ENCODE data around the gene DNAI2. TPM values are rescaled to one million over a fixed set of nuclear protein-coding genes. Genes with fewer than 3 reads are reported as not detected.

The DNAI2 gene
- total RNA-seq, 2 experiments from 2014 or later = 0.45 to 0.47 TPM

DNA sequence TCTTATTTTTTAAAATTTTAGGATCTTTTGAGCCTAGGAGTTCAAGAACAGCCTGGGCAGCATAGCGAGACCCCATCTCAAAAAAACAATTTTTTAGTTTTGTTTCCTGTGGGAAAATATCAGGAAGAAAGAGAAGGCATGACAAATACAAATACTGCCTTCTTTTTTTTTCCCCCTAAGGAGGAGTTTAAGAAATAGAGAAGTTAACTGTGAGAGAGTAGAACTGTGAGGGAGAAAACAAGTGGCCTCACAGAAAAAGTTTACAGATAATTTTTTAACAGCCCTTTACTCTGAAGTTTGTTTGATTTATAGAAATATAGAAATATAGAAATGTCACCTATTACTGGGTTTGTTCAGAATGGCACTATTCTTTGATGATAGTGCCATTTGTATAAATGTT, 39.5 kb upstream of the DNAI2 start:
- Mint-ChIP-seq H3K27ac (no peak overlapping the region), H3K36me3 (ENCODE audit: low read depth) (no peaks in the 10 kb centered on the region), H3K27me3 (no peaks in the 10 kb centered on the region), H3K4me3 (no peak overlapping the region), H3K9me3 (no peaks in the 10 kb centered on the region), H3K4me1 (ENCODE audit: low read depth) (no peaks in the 10 kb centered on the region)
- CTCF ChIA-PET = no interaction called here
- POLR2A ChIA-PET = no interaction called here
- no peak for ATAC-seq
- intact Hi-C loops (cut with micrococcal nuclease) = no loop called here
- DNase-seq = no peak
- TF ChIP-seq, protein P1, sequence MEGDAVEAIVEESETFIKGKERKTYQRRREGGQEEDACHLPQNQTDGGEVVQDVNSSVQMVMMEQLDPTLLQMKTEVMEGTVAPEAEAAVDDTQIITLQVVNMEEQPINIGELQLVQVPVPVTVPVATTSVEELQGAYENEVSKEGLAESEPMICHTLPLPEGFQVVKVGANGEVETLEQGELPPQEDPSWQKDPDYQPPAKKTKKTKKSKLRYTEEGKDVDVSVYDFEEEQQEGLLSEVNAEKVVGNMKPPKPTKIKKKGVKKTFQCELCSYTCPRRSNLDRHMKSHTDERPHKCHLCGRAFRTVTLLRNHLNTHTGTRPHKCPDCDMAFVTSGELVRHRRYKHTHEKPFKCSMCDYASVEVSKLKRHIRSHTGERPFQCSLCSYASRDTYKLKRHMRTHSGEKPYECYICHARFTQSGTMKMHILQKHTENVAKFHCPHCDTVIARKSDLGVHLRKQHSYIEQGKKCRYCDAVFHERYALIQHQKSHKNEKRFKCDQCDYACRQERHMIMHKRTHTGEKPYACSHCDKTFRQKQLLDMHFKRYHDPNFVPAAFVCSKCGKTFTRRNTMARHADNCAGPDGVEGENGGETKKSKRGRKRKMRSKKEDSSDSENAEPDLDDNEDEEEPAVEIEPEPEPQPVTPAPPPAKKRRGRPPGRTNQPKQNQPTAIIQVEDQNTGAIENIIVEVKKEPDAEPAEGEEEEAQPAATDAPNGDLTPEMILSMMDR (IDR thresholded peaks at IDR 0.05) = no peak

DNA sequence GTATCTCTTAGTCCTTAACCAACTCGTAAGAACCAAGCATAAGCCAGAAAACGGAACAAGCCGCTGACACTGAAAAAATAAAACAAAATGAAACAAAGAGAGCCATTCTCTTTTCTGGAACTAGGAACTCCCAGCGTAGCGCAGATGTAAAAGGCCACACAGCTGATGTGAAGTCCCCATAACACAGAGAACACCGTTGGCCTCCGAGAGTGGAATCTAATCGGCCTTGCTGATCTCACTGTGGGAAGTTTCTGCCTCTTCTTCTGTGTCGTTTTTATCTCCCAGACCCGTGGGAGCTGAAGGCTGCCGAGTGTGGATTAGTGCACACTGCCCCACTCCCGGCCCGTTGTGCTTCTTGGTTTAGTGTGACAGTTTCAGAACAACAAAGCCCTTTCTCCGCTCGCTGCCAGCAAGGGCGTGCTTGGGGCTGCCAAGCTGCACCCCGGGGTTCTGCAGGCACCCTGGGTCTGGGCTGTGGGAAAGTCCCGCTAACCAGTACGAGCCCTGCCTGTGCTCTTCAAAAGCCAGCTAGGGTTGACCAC, 38.9 kb upstream of the DNAI2 start:
- Mint-ChIP-seq H3K9me3 (no peaks in the 10 kb centered on the region), H3K4me1 (ENCODE audit: low read depth) (no peaks in the 10 kb centered on the region), H3K4me3 (no peak overlapping the region), H3K36me3 (ENCODE audit: low read depth) (no peaks in the 10 kb centered on the region), H3K27me3 (no peaks in the 10 kb centered on the region), H3K27ac (no peak overlapping the region)
- CTCF ChIA-PET = no interaction called here
- POLR2A ChIA-PET = no interaction called here
- ATAC-seq = no peak
- TF ChIP-seq, protein P1 (IDR thresholded peaks at IDR 0.05) = no peak
- no peak for DNase-seq
- intact Hi-C loops (cut with micrococcal nuclease) = no loop called here

DNA sequence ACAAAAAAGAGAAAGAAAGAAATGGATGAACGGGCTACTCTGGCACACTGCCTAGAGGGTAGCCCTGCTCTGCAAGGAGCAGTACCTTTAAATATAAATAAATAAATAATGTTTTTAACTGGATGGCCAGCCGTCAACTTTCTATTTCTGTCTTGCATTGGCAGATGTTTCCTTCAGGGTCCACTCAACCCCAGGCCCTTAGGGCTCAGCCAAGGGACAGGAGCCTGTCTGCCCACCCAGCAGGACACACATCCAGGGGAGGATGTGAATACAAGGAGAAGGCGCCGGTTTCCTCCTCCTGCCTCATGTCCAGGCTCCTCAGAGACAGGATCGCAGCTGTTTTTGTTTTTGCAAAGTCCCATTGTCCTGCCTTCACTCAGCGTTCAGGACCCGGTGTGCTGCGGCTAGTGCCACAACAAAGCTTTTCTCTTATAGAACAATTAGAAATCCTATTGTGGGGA, 38.1 kb upstream of the DNAI2 start:
- Mint-ChIP-seq H3K27me3 (no peaks in the 10 kb centered on the region), H3K4me1 (ENCODE audit: low read depth) (no peaks in the 10 kb centered on the region), H3K36me3 (ENCODE audit: low read depth) (no peaks in the 10 kb centered on the region), H3K27ac (no peak overlapping the region), H3K4me3 (no peak overlapping the region), H3K9me3 (no peaks in the 10 kb centered on the region)
- ChIA-PET CTCF (no interaction called here), POLR2A (no interaction called here)
- intact Hi-C loops (cut with micrococcal nuclease) = no loop called here
- TF ChIP-seq, protein P1 (IDR thresholded peaks at IDR 0.05) = no peak
- no peak for DNase-seq
- no peak for ATAC-seq

DNA sequence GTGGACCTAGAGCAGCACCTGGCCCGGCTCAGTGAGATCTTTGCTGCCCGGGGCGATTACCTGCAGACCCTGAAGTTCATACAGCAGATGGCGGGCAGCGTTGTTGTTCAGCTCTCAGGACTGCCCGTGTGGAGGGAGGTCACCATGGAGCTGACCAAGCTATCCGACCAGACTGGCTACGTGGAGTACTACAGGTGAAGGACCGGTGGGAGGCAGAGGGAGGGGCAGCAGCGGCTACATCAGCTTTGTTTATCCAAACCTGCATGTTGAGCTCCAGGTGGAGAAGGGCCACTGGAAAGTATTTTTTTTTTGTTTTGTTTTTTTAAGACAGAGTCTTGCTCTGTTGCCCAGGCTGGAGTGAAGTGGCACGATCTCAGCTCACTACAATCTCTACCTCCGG, 36.7 kb upstream of the DNAI2 start:
- CTCF ChIA-PET = no interaction called here
- H3K27me3 Mint-ChIP-seq = no peaks in the 10 kb centered on the region
- ATAC-seq (no peak), DNase-seq (no peak)
- POLR2A ChIA-PET = no interaction called here
- intact Hi-C loops (cut with micrococcal nuclease) = no loop called here
- no peaks in the 10 kb centered on the region for H3K4me1 Mint-ChIP-seq (ENCODE audit: low read depth)
- TF ChIP-seq, protein P1 (IDR thresholded peaks at IDR 0.05) = no peak
- no peaks in the 10 kb centered on the region for H3K36me3 Mint-ChIP-seq (ENCODE audit: low read depth)
- no peak overlapping the region for H3K27ac Mint-ChIP-seq
- H3K9me3 Mint-ChIP-seq = no peaks in the 10 kb centered on the region
- H3K4me3 Mint-ChIP-seq = no peak overlapping the region

DNA sequence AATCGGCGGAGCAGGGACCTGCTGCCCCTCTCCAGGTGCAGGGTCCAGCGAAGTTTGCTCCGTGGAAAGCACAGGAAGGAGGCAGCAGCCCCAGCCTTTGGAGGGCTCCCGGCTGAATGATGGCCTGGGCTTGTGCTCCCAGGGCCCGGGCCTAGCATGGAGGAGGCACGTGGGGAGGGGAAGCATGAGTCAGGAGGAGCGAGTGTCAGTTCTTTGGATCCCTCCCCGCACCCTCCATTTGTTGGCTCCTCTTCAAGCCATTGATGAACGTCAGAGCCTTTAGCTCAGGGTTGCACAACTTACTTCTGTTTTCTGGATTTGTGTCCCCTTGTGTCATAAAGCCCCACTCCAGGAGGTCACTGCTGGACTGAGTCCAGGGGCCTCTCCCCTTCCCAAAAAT, 34.9 kb upstream of the DNAI2 start:
- ChIA-PET CTCF (no interaction called here), POLR2A (no interaction called here)
- TF ChIP-seq, protein P1 (IDR thresholded peaks at IDR 0.05) = no peak
- no peak overlapping the region for H3K4me3 Mint-ChIP-seq
- no peaks in the 10 kb centered on the region for H3K36me3 Mint-ChIP-seq (ENCODE audit: low read depth)
- no peaks in the 10 kb centered on the region for H3K9me3 Mint-ChIP-seq
- H3K4me1 Mint-ChIP-seq (ENCODE audit: low read depth) = no peaks in the 10 kb centered on the region
- H3K27ac Mint-ChIP-seq = no peak overlapping the region
- ATAC-seq (no peak), DNase-seq (no peak)
- intact Hi-C loops (cut with micrococcal nuclease) = no loop called here
- no peaks in the 10 kb centered on the region for H3K27me3 Mint-ChIP-seq
